HG03342 (cell line): ENCODE data around the gene MAP3K5.

Experiments
- ATAC-seq: cut with Tn5 transposase; IDR thresholded peaks from one replicate; pipeline ENCODE4 v1.9.1; 2021; ENCODE audit warnings: mild to moderate bottlenecking, moderate library complexity; ENCODE audit not compliant: unreplicated experiment

Gene MAP3K5

GRCh38 chr6:136525586-136526195 is 266.6 kb downstream of the MAP3K5 start:
- ATAC-seq, result no peak

GRCh38 chr6:136524936-136525413 is 267.3 kb downstream of the MAP3K5 start:
- no peak for ATAC-seq

GRCh38 chr6:136524339-136524935 is 267.8 kb downstream of the MAP3K5 start:
- ATAC-seq, result no peak

DNA sequence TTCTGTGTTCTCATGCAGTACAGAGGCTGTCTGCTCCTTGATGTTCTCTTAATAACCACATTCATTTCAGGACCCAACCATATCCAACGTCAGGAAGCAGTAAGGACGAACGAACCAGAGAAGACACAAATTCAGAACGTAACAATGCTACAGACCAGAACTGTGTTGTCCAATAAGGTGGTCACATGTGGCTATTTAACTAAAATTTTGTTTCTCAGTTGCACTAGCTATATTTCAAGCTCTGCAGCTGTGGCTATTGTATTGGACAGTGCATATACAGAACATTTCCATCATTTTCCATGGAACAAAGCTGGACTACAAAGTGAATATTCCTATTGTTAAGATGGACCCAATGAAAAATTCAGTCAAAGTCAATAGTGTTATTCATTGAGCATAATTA is 269.1 kb downstream of the MAP3K5 start:
- no peak for ATAC-seq

- ATAC-seq, result no peak
Measured at GRCh38 chr6:136522636-136523035, 269.6 kb downstream of the MAP3K5 start.

DNA sequence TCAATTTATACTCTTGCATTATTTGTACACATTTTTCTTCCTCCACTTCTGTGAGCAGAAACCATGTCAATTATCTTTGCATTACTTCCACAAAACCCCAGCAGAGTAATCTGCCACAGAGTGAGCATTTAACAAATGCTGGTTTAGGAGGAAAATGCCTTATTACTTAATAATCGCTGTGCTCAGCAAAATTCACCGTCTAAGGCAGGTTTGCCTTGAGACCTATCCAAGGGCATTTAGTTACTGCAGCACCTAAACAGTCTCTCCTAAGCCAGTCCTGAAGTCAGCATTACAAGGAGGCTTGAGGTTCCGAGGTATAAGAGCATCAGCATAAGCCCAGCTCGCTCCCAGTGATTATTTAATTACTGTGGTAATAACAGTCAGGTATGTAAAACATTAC is 270.4 kb downstream of the MAP3K5 start:
- no peak for ATAC-seq

DNA sequence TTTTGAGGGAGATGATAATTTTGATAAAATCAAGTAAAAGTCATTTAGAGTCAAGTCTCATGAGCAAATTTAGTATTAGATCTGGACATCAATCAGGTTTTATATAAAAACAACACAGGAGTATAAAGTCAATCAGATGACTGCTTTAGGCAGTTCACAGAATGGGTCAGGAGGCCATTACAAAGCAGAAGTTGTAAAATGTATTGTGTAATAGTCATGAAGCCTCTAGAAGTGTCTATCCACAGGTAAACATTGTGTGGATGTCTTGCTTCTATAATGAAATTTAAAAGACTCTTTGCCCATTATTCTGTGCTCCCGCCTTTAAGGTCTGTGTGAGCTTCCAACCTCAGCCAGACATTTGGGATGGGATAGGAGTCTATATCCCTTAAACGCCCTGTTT is 270.9 kb downstream of the MAP3K5 start:
- no peak for ATAC-seq

DNA sequence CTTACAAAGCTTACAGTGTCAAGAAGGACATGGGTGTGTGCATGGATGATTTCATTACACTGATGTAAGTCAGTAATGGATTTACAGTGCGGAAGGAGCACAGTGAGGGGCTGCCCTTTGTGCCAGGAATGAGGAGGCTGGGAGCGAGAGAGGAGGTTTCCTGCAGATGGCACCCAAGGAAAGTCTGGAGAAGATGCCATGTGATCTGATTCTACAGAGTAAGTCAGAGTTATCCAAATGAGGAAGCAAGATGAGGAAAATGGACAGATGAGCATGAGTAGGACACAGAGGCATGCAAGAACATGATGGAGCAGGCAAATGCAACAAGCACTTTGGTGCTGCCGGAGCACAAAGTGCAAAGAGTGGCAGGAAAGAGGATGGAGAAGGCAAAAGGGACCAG is 271.8 kb downstream of the MAP3K5 start:
- no peak for ATAC-seq

DNA sequence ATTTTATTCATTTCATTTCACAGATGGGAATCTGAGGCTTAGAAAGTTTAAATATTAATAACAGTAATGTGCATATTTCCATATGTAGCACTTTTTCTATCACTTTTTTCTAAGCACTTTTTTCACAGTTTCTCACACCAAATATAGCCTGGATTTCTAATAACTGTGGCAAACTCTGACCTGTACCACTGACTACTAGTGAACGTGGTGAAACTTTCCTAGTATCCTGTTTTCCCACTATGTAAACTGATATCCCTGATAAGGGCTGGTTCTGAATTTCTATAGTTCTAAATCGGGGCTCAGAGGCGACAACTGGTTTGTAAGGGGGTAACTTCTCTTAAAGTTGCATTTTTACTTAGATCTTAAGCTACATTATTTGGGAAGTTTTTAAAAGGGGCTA is 274.7 kb downstream of the MAP3K5 start:
- ATAC-seq, result no peak

DNA sequence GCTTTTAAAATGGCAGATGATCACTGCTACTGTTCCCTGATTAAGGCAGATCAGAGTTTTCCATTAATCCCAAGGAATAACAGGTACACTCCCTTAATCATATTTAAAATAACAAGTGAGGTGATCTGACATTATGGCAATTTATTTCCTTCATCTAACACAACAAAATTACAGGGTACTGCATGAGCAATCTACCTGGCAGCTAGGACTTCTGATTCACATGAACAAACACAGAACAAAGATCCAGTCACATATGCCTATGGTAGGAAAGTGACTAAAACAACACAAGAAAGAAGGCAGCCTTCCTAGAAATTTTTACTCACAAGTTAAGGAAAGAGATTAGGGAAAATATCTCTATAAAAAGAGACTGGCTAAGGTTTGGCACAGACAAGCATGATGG is 275.3 kb downstream of the MAP3K5 start:
- ATAC-seq, result no peak

GRCh38 chr6:136514591-136514990 is 277.7 kb downstream of the MAP3K5 start:
- ATAC-seq, result no peak

GRCh38 chr6:136511926-136512325 is 280.4 kb downstream of the MAP3K5 start:
- ATAC-seq, result no peak

- no peak for ATAC-seq
Measured at GRCh38 chr6:136511397-136511796, 280.9 kb downstream of the MAP3K5 start.

DNA sequence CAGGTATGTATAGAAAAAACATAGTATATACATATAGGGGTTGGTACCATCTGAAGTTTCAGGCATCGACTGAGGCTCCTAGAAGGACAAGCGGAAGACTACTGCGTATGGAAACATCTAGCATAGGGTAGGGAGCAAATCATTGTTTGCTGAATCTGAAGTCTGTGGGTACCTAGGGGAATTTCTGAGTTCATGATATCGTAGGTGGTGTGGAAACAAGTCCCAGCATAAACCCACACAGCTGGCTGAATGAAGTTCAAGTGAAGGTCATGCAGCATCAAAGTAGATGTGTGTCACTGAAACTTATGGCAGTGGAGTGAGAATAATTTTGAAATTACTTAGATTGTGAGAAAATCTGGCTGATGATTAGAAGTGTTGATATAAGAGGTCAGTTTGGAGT is 281.5 kb downstream of the MAP3K5 start:
- no peak for ATAC-seq

- no peak for ATAC-seq
Measured at GRCh38 chr6:136510299-136510698, 282.0 kb downstream of the MAP3K5 start.

GRCh38 chr6:136508725-136509392 is 283.4 kb downstream of the MAP3K5 start:
- no peak for ATAC-seq
